ENCODE data around the gene ROR2.

The ROR2 gene

DNA sequence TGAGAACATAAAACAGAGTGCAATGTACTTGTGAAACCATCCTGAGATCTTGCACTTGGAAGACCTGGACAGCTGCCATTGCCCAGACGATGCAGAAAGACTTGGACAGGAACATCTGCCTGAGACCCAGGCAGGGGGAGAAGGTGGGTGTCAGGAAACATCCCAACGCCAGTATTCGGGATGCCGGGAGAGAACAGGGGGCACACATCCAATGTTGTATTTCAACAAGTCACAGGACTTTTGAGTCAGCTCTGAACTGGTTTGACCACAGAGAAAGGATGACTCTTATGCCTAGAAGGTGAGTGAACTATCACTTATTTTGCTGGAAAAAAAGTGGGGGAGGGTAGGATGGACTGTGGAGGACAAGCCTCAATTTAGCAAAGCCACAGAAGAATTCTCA, 124.6 kb downstream of the ROR2 start:
- intact Hi-C loops (cut with DNase I) = no loop called here
- DNase-seq = peak in 2 of 10 donors; percentile 41 to 42

DNA sequence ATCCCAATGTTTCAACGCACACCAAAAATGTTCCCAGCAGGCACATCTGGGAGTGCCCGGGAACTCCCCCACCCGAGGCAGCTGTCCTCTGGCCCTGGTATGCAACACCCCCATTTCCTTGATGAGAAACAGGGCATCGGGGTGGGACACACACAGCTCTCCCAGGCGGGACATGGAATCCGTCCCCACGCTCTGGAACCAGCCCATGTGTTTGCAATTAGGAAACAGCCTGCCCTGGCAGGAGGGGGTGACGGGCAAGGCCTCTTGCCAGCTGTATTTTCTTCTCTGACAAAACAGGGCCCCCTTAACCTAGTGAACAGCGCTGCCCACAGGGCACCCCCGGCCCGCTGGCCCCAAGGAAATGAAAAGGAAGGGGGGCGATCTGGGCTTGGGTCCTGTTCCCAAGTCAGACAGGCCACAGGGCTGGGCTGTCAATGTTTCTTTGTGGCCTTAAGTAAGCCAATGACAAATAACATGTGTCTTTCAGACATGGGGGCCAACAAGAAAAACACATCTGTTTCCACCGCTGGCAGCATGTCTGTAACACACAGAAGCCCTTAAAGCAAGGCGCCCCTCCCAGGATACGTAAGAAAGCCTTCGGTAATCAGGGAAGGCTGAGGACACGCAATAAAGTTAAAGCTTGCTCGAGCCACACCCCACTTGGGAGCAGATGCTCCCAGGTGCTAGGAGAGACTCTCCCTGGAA, 125.3 kb downstream of the ROR2 start:
- intact Hi-C loops (cut with DNase I) = no loop called here
- peak in 2 of 10 donors; percentile 46 to 67 for DNase-seq

DNA sequence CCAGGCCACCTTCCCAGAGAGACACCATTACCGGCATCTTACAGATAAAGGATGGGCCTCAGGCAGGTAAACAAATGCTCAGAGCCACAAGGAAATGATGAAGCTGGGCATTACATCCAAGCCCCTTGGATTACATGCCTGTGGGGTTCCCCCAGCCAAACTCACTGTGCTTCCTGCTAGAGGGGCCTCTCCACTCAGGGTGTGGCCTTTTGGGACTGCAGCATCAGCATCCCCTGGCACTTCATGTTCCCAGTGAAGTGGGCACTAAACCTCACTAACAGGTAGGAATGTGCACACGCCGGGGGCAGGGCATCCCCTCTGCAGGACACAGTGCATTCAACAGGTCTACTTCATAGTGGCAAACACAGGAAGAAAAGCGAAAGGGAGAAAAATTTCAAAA, 125.9 kb downstream of the ROR2 start:
- intact Hi-C loops (cut with DNase I) = no loop called here
- peak in 1 of 10 donors; percentile 21 for DNase-seq

DNA sequence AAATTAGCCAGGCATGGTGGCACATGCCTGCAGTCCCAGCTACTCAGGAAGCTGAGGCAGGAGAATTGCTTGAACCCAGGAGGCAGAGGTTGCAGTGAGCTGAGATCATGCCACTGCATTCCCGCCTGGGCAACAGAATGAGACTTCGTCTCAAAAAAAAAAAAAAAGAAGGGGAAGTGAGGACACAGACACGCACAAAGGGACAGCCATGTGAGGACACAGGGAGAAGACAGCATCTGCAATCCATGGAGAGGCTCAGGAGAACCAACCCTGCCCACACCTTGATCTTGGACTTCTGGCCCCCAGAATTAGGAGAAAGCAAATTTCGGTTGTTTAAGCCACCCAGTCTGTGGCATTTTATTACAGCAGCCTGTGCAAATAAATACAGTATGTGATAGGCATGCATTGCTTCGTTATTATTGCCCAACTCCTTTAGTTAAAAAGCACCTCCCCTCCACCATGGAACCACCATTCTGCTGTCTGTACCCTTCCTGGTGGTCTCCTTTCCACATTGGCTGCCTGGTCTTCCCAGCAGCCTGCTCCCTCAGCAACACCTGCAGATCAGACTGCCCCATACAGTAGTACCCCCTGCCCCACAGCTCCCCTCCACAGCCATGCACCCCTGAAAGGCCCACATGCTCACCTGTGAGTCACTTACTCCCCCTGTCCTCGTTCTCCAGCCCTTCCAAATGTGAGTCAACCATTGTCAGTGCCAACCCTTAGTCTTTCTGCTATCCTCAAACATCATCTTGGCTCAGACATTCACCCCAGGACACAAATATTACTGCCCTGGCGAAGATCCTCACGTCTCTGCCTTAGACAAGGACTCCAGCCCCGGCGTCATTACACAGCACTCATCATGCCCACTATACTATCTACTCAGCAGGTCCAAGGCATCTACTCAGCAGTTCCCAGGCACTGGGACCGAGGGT, 128.8 kb downstream of the ROR2 start:
- intact Hi-C loops (cut with DNase I) = no loop called here
- peak in 2 of 10 donors; percentile 33 to 43 for DNase-seq

DNA sequence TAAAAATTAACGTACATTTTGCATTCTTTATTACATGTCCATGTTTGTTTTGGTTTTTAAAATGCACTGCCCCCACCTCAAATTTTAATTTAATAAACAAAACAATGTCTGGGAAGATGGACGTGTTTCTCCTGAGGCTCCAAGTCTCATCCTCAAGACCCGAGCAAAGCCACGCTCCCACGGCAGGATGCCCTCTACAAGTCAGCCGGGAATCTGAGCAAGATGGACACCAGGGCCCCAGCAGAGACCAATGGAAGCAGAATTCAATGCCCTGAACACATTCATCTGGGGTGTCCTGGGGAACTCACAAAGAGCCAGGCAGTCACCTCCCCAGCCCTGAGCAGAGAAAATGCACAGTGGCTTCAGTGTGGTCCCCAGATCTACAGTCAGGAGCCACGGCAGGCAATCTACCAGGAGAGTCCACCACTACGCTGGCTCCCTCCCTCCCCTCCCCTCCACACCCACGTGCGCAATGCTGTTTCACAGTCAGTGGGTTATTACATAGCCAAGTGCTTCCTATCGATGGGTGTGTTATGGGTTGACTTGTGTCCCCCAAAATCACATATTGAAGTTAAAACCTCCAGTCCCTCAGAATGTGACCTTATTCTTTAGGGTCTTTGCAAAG, 129.8 kb downstream of the ROR2 start:
- intact Hi-C loops (cut with DNase I) = no loop called here
- DNase-seq = peak in 1 of 10 donors; percentile 55

DNA sequence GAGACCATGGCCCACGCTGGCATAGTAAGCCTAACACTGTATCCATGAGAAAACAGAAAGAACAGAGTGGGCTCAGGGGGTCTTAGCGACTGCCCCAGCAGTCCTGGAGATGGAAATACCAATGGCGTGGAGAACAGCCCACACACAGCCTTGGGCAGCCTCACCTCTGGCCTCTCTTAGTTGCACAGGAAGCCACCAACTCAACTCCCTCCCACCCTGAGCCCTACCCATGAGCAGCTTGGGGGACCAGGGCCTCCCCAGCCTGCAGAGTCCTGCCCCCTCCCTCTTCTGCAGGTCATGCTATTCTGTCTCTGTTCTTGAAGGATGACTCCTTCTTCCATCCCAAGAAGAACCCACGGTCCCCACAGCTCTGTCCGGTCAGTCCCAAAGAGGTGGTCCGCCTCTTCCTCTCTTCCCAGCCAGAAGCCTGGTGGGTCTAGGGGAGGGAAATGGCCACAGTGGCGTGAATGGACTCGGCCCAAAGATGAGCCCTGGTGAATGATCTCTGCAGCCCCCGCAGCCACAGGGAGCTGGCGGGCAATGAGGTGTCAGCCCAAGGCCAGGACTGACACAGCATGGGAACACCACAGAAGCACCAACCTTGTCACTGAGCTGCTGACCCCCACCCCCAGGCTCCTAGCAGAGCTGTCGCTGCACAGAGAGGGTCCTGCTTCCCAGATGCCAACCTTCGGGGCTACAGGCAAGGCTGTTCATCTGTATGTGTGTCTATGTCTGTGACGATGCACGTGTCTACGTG, 131.2 kb downstream of the ROR2 start:
- peak in 1 of 10 donors; percentile 54 for DNase-seq
- intact Hi-C loops (cut with DNase I) = loop anchor here (10.0 kb wide), 1 partner anchor 64 kb away; no protein-coding TSS in a partner anchor

DNA sequence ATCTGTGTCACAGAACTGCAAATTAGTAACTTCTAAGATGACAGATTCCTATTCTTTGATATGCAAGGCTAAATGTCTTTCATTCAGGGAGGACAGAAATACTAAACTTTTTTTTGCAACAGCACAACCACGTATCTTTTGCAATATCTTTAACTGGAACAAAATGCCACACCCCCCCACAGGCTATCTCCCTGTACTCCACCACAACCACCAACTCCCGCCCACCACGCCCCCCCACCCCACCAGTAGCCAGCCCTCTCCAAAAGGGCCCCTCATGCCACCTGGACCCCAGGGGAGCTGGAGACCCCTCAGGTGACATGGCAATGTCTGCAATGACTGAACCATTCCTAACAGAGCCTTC, 131.8 kb downstream of the ROR2 start:
- intact Hi-C loops (cut with DNase I) = loop anchor here (10.0 kb wide), 1 partner anchor 63 kb away; no protein-coding TSS in a partner anchor

DNA sequence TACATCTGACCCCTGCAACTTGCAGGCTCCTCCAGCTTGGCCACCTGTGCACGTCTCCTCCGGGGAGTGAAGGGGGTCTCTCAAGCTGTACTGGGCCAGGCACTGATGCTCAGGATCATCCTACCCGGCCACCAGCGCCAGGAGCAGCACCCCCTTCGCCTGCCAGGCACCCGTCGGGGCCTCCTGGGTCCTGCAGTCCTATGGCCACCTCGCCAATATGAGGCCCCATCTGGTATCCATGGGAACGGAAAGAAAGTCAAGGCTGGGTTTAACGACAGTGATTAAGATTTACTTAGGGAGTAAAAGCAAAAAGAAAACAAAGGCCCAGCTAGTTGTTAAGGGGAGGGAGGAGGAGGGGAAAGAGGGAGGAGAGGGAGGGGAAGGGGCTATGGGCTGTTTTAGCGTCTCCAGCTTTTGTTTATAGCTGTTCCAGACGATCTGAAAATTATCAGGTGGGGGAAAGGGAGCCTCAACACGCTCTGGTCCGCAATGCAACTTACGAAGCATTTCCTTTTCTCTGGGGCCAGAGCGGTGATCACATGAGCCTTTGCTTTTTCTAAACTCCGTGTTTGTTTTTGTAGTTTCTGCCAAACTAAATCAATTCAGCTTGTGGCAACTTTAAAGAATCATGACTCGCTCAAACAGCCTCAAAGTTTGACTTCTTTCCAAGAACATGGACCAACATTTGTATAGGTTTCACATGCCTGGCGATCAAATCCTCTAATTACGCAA, 132.4 kb downstream of the ROR2 start:
- DNase-seq = peak in 1 of 10 donors; percentile 77
- intact Hi-C loops (cut with DNase I) = loop anchor here (10.0 kb wide), 1 partner anchor 63 kb away; no protein-coding TSS in a partner anchor

More for the DNA sequence above, 131.8 kb downstream of the ROR2 start:
- no peak for DNase-seq

DNA sequence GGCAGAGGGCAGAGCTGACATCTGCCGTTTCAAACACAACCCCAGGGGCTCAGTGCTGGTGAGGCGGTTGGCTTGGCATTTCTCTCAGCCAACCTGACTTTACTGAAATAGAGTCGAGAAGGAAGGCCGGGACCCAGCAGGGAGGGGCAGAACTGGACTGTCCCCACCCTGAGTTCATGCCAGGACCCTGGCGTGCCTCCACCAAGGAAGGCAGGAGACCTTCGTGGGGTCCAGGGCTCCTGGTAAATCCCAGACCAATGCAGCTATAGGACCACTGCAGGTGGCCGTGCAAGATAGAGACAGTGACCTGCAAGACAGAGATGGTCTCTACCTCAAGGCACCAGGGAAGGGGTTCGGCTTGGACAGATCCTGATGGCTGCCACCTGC, 132.9 kb downstream of the ROR2 start:
- intact Hi-C loops (cut with DNase I) = loop anchor here (10.0 kb wide), 1 partner anchor 62 kb away; no protein-coding TSS in a partner anchor
- no peak for DNase-seq

DNA sequence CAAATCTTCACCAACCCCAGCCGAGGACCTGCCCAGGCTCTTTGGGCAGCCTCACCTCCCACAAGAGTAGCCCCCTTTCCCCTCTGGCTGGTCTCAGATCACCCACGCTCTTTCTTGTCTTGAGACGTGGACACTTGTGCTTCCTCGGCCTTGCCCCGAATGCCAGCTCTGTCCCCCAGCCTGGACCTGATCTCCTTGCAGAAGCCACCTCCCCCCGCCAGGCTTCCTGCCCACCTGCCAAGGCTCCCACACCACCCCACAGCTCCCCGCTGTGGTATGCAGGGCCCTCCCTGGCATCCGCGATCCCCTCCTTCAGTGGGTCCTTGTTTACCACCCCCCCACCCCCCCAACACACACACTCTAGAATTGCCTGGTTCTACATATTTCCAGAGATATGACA, 133.7 kb downstream of the ROR2 start:
- DNase-seq = peak in 1 of 10 donors; percentile 73
- intact Hi-C loops (cut with DNase I) = loop anchor here (10.0 kb wide), 1 partner anchor 62 kb away; no protein-coding TSS in a partner anchor

DNA sequence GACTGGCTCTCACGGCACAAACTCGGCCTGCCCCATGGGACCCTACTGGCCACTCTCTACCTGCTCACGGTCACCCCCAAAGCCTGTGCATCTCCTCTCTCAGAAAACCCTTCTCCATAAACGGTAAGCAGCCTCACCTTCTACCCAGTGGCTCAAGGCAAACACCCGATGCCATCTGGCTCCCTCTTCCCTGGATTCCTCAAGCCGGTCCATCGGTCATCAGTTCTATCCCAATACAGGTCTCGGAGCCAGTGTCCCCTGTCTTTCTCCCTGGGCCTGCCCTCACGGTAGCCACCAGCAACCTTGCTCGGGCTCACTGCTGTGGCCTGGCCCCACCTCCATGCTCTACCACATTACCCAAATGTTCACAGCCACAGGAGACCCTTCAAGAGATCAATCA, 134.1 kb downstream of the ROR2 start:
- intact Hi-C loops (cut with DNase I) = loop anchor here (10.0 kb wide), 1 partner anchor 61 kb away; no protein-coding TSS in a partner anchor
- peak in 1 of 10 donors; percentile 12 for DNase-seq

DNA sequence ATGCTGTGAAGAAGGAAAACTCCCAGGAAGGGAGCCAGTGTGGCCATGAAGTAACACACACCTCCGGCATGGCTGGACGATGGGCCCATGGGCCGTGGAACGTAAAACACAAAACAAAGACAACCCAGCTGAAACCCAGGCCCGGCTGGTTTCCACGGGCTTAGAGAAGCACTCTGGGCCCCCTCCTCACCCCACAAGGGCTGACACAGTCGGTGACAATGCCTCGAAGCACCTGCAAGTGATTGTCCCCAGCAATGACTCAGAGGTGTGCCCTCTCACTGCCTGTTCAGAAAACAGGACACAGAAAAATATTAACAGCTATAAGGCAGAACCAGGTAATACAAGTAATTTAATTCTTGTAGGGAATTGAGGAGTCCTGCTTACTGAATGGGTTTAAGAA, 135.3 kb downstream of the ROR2 start:
- intact Hi-C loops (cut with DNase I) = loop anchor here (10.0 kb wide), 1 partner anchor 60 kb away; no protein-coding TSS in a partner anchor
- no peak for DNase-seq

DNA sequence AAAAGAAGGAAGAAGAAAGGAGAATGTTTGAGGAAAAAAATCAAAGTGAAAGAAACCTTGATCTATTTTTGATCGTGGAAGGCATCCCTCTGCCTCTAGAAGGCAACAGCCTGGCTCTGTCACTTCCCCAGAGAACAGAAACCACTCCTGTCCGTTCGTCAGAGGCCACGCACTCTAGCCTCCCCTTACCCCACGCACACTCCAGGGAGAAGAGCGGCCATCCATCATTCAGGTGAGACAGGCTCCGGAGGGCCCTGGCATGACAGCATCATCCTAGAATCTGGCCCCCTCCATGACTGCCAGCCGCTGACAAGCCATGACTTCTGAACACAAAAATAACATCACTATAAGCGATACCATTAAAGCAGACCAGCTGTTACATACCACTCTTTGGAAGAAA, 135.8 kb downstream of the ROR2 start:
- no peak for DNase-seq
- intact Hi-C loops (cut with DNase I) = loop anchor here (10.0 kb wide), 1 partner anchor 59 kb away; no protein-coding TSS in a partner anchor

DNA sequence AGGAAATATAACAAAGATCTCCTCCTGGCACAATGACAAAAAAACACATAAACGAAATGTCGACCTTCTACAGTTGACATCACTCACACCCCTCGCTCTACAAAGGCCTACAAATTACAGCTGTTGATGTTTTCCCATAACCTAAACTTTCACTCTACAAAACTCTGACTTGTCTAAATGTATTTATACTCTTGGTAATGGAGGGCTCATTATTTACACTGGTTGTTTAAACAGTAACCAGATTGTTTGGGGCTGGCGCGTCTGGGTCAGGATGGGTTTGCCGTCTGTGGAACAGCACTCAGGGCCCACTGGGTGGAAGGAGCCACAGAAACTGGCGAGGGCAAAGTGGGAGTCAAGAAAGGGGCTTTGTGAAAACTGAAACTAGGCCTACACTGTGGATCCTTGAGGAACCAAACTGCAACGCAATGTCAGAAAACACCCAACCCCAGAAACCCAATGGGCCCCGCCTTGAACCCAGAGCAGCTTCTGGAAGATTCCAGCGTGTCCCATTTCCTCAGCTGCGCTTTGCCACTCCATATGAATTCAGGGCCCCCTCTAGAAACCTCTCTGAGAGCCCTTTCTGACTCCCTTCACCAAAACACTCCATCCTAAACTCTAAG, 136.7 kb downstream of the ROR2 start:
- peak in 1 of 10 donors; percentile 6 for DNase-seq
- intact Hi-C loops (cut with DNase I) = loop anchor here (10.0 kb wide), 1 partner anchor 58 kb away; no protein-coding TSS in a partner anchor

DNA sequence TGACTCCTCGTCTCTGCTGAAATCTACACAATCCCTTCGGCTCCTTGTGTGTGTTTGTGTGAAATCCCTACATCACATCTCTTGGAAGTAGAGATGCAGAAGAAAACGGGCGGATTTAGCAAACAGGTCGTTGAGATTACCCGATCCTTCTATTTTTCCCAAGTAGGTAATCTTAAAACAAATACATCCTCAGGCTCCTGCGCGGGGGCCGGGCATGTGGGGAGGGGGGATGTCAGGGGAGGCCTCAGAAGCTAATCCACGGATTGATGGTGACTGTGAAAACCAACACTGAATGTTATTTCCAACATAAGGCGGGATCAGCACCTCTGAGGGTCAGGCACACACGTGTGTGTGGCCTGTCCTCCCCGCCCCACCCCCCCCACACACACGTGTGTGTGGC, 137.8 kb downstream of the ROR2 start:
- DNase-seq = peak in 1 of 10 donors; percentile 19
- intact Hi-C loops (cut with DNase I) = loop anchor here (10.0 kb wide), 1 partner anchor 57 kb away; no protein-coding TSS in a partner anchor

DNA sequence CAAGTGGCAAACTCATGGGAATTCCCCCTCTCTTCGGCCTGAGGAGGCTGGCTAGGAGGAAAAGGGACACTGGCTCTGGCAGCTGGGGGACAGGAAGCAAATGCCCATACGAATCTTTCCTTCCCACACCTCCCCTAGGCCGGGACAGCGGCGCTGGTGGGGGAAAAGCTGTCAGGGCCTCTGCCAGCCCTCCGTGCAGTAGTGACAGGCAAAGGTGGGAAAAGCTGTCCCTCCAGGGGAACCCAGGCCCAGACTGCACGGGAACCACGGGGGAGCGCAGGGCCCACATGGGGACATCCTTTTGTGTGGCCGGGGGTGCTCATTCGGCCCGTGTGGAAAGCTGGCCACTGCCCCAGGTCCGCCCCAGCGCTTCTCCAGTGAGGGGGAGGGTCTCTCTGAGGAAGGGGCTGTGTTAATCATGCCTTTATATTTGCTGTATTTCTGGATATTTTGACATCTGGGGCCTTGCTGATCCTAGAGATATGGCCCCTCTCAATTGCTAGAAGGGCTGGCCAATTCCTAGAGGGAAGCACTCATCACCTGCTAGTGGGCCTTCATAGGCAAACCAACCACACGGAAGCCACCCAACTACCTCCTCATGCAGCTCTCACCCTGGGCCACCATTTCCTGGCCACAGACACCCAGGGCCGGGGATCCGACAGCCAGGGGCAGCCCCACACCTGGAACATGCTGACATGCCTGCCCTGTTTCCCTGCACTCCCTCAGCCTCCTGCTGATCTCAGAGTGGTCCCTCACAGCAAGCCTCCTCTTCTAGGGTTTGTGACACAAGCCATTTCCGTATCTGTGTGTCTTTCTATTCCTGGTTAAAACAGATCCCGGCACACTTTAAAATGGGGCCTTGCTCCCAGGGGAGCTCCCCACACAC, 138.8 kb downstream of the ROR2 start:
- DNase-seq = peak in 1 of 10 donors; percentile 70
- intact Hi-C loops (cut with DNase I) = loop anchor here (10.0 kb wide), 1 partner anchor 56 kb away; no protein-coding TSS in a partner anchor

DNA sequence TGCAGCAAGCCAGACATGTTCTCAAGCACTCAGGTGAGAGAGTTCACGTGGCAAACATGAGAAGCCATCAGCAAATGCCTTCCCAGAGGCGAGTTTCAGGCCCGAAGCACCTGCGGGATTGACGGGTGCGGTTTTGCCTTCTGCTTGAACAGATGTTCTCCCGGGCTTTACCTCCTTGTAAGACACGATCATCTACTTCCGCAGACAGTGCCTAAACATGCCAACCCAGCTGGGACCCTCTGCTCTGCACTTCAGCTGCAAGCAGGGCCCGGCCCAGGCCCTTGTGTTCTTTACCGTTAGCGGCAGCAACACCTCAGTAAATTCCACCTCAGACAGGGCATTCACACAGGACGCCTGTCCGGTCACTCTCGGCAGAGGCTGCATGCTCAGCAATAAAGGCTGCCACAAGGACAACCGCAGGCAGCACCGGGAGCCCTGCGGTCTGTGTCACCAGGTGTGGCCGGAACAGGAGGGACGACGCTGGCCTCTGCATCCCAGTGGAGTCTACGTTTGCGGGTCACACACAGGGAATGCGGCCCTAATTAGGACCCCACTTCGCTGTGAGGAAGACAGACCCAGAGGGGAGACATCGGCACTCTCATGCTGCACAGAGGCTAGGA, 139.6 kb downstream of the ROR2 start:
- intact Hi-C loops (cut with DNase I) = loop anchor here (10.0 kb wide), 1 partner anchor 56 kb away; no protein-coding TSS in a partner anchor
- DNase-seq = peak in 2 of 10 donors; percentile 40 to 46
